ENCODE measurements around the gene LRMDA.

GRCh38 chr10:75531571-75532031, 100.2 kb downstream of the LRMDA start:
- TF ChIP-seq ZNF707 (tag by site-specific recombination; IDR thresholded peaks at IDR 0.05): no peak
- TF ChIP-seq BCL11A (tag by site-specific recombination; IDR thresholded peaks at IDR 0.05; ENCODE audit: low read depth): no peak
- no peak for TF ChIP-seq ZEB2 (tag by site-specific recombination; IDR thresholded peaks at IDR 0.05)
